D721Med (cell line): ENCODE measurements around the gene ALKBH5.

Experiments
- DNase-seq: peaks from one replicate; pipeline ENCODE4 v3.0.0; 2011; ENCODE audit warnings: low spot score; ENCODE audit not compliant: insufficient read length
- FAIRE-seq: peaks from 2 replicates; lab custom pipeline; 2011; peaks lifted over from hg19 to GRCh38; lab: Jason Lieb, UNC
- CTCF ChIP-seq: IDR thresholded peaks from 2 replicates; pipeline ENCODE4 v1.5.1; 2012; ENCODE audit warnings: mild to moderate bottlenecking, control low read depth; ENCODE audit not compliant: insufficient read depth; ENCODE audit errors: missing control alignments

The ALKBH5 gene

GRCh38 chr17:18240449-18240848 lies 56.8 kb downstream of the ALKBH5 start:
- DNase-seq (no peak), FAIRE-seq (no peak)
- TF ChIP-seq CTCF = no peak

DNA sequence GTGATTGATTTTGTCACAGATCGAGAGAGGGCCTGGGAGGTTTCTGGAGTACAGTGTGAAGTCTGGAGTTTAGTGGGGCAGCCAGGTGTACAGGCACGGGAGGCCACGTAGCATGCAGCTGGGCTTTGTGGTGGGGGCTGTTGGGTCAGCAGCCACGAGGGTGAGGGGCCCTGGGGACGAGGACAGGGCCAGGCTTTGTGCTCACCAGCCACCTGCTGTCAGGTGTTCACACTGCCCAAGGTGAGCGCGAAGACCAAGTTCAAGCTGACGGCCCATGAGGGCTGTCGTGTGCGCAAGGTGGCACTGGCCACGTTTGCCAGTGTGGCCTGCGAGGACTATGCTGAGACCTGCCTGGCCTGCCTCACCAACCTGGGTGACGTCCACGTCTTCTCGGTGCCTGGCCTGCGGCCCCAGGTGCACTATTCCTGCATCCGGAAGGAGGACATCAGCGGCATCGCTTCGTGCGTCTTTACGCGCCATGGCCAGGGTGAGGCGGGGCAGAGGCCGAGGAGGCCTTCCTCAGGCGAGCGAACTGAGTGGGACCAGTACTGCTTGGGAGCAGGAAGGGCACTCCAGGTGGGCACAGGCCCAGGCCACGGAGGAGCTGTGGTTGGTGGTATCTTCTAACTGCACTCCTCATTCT lies 57.7 kb downstream of the ALKBH5 start:
- DNase-seq (no peak), FAIRE-seq (no peak)
- TF ChIP-seq CTCF = no peak

GRCh38 chr17:18245038-18245776 lies 61.6 kb downstream of the ALKBH5 start:
- DNase-seq (no peak), FAIRE-seq (no peak)
- no peak for TF ChIP-seq CTCF

- DNase-seq (no peak), FAIRE-seq (no peak)
- TF ChIP-seq CTCF = no peak
Observed at GRCh38 chr17:18246109-18246725, 62.6 kb downstream of the ALKBH5 start.

DNA sequence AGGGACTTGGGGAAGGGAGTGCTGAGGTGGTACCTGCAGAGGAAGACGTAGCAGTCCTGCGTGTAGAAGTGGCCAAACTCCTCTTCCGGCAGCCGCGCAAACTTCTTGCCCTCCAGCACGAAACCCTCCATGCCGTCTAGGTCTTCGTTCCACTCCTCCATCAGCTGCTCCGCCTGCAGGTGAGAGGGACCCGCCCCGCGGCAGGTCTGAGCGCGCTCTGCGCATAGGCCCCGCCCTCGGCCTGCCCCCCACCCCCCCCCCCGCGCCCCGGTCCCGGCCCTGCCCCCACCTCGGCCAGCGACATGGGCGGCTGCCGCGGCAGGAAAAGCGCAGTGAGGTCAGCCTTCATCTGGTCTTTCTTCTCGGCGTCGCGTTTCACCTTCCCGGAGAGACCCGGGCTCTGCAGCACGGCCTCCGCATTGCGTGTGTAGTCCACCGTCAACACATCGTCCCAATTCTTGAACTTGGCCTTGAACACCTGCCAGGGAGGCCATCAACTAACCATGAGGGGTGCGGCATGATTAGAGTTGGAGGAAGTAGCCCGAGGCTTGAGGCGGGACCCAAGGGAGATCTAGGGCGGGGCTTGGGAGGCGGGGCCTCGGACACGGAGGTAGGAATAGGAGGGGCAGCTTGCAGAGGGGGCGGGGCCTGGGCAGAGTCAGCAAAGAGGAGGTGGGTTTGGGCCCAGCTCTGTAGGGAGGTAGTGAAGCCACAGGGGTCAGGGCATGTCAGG lies 63.4 kb downstream of the ALKBH5 start:
- no peak for TF ChIP-seq CTCF
- DNase-seq (peak; percentile 91), FAIRE-seq (no peak)

- DNase-seq (no peak), FAIRE-seq (no peak)
- no peak for TF ChIP-seq CTCF
Observed at GRCh38 chr17:18247613-18248001, 64.0 kb downstream of the ALKBH5 start.
